Stimulated activated CD4-positive, alpha-beta T cell treated with anti-CD3 and anti-CD28 coated beads, TNF-alpha, amount 100 ng/mL, for 1 hour (primary cell): Measurements from ENCODE around the gene SMARCA4.

Experiments used
- DNase-seq, 3 donors: peaks; one replicate each; pipeline ENCODE4 v3.0.0-alpha.2; 2020; ENCODE audit warnings: low read depth in 3 of 3, low spot score in 1 of 3

The SMARCA4 gene

GRCh38 chr19:11028146-11028545 lies 67.3 kb downstream of the SMARCA4 start:
- no peak for DNase-seq

- DNase-seq, result no peak
Measured at GRCh38 chr19:11031421-11032070, 70.7 kb downstream of the SMARCA4 start.

- no peak for DNase-seq
Measured at GRCh38 chr19:11033251-11033650, 72.4 kb downstream of the SMARCA4 start.

- no peak for DNase-seq
Measured at GRCh38 chr19:11033763-11034162, 72.9 kb downstream of the SMARCA4 start.

GRCh38 chr19:11034449-11035213 lies 73.8 kb downstream of the SMARCA4 start:
- DNase-seq, result no peak

- peak; percentile 66 to 75 (median 67) for DNase-seq
Measured at GRCh38 chr19:11035441-11036377, 74.9 kb downstream of the SMARCA4 start.

- DNase-seq, result no peak
Measured at GRCh38 chr19:11038511-11038910, 77.7 kb downstream of the SMARCA4 start.

- DNase-seq, result no peak
Measured at GRCh38 chr19:11041194-11041593, 80.4 kb downstream of the SMARCA4 start.

- no peak for DNase-seq
Measured at GRCh38 chr19:11041966-11042627, 81.3 kb downstream of the SMARCA4 start.

GRCh38 chr19:11044431-11044830 lies 83.6 kb downstream of the SMARCA4 start:
- no peak for DNase-seq

GRCh38 chr19:11045536-11045935 lies 84.7 kb downstream of the SMARCA4 start:
- no peak for DNase-seq

- no peak for DNase-seq
Measured at GRCh38 chr19:11046605-11047354, 86.0 kb downstream of the SMARCA4 start.

- DNase-seq, result no peak
Measured at GRCh38 chr19:11047866-11048265, 87.0 kb downstream of the SMARCA4 start.

- DNase-seq, result no peak
Measured at GRCh38 chr19:11050323-11051114, 89.7 kb downstream of the SMARCA4 start.

- DNase-seq, result no peak
Measured at GRCh38 chr19:11053817-11054195, 93.0 kb downstream of the SMARCA4 start.

GRCh38 chr19:11054200-11054599 lies 93.4 kb downstream of the SMARCA4 start:
- no peak for DNase-seq

GRCh38 chr19:11054628-11055027 lies 93.8 kb downstream of the SMARCA4 start:
- no peak for DNase-seq

- no peak for DNase-seq
Measured at GRCh38 chr19:11058246-11059030, 97.6 kb downstream of the SMARCA4 start.
